ENCODE results near the gene PAX2.
A peak's percentile ranks its signal among the peaks of the same experiment; 100 is the strongest.

The PAX2 gene

GRCh38 chr10:100869399-100869798 is 124.0 kb downstream of the PAX2 start:
- Histone ChIP-seq H3K27me3 (ENCODE audit: low read length) (no peaks in the 10 kb centered on the region), H3K4me3 (ENCODE audit: insufficient read depth, low read length, poor library complexity, severe bottlenecking) (no peak overlapping the region), H3K36me3 (ENCODE audit: low read length) (no peaks in the 10 kb centered on the region), H3K4me2 (ENCODE audit: low read depth, low read length, poor library complexity, severe bottlenecking) (no peak overlapping the region), H2AFZ (ENCODE audit: low read depth, low read length, severe bottlenecking) (no peak overlapping the region), H3F3A (ENCODE audit: insufficient read depth) (no peaks in the 10 kb centered on the region), H3K27ac (ENCODE audit: low read depth, low read length) (no peak overlapping the region), H3K9ac (ENCODE audit: low read length) (no peak overlapping the region), H4K20me1 (ENCODE audit: low read depth, low read length) (no peaks in the 10 kb centered on the region), H3K9me2 (replicated peaks; ENCODE audit: insufficient read depth, low read length) (no peaks in the 10 kb centered on the region), H3K79me2 (ENCODE audit: insufficient read depth, low read length) (no peaks in the 10 kb centered on the region), H3K9me3 (ENCODE audit: insufficient read depth, low read length) (no peaks in the 10 kb centered on the region)
- no peak for TF ChIP-seq EZH2phosphoT487 (conservative IDR thresholded peaks at IDR 0.05; ENCODE audit: low read length)
- TF ChIP-seq, protein P1, sequence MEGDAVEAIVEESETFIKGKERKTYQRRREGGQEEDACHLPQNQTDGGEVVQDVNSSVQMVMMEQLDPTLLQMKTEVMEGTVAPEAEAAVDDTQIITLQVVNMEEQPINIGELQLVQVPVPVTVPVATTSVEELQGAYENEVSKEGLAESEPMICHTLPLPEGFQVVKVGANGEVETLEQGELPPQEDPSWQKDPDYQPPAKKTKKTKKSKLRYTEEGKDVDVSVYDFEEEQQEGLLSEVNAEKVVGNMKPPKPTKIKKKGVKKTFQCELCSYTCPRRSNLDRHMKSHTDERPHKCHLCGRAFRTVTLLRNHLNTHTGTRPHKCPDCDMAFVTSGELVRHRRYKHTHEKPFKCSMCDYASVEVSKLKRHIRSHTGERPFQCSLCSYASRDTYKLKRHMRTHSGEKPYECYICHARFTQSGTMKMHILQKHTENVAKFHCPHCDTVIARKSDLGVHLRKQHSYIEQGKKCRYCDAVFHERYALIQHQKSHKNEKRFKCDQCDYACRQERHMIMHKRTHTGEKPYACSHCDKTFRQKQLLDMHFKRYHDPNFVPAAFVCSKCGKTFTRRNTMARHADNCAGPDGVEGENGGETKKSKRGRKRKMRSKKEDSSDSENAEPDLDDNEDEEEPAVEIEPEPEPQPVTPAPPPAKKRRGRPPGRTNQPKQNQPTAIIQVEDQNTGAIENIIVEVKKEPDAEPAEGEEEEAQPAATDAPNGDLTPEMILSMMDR (IDR thresholded peaks at IDR 0.05; ENCODE audit: insufficient read depth, low read length, poor library complexity, severe bottlenecking), result no peak

DNA sequence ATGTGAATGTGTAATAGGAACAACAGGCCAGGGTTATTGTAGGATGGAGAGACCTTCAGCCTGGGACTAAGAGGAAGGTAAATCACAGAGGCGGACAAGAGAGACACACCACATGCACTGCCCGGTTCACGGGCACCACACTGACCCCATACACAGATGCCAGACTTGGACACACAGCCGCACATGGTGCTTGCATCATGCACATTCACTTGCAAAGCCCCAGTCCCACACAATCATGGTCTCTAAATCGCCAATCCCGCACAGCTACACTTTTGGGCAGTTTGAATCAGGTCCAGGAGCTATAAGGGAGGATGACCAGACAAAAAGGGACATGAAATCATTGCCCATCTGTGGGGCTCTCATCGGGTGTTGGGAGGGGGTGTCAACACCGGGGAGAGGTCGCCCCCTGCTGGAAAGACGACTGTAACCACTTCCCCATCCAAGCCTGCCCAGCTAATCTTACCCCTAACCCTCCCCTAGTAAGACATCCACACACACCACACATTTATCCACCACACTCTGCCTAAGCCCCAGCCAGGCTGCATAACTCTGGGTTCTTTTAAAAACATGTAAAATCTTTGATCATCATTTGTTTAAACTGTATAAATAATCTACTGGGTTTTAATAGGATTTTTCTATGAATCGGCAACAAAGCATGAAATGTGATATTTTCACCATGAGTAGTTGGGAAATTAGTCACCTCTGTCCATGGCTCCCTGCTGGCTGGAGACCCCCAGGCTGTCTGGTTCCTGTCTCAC is 126.8 kb downstream of the PAX2 start:
- H4K20me1 ChIP-seq (ENCODE audit: low read depth, low read length), result no peaks in the 10 kb centered on the region
- no peaks in the 10 kb centered on the region for H3K79me2 ChIP-seq (ENCODE audit: insufficient read depth, low read length)
- no peaks in the 10 kb centered on the region for H3K9me3 ChIP-seq (ENCODE audit: insufficient read depth, low read length)
- H3F3A ChIP-seq (ENCODE audit: insufficient read depth), result no peaks in the 10 kb centered on the region
- H3K9ac ChIP-seq (ENCODE audit: low read length), result no peak overlapping the region
- H3K4me2 ChIP-seq (ENCODE audit: low read depth, low read length, poor library complexity, severe bottlenecking), result no peak overlapping the region
- H3K27ac ChIP-seq (ENCODE audit: low read depth, low read length), result no peak overlapping the region
- no peaks in the 10 kb centered on the region for H3K36me3 ChIP-seq (ENCODE audit: low read length)
- H2AFZ ChIP-seq (ENCODE audit: low read depth, low read length, severe bottlenecking), result no peak overlapping the region
- no peak for TF ChIP-seq EZH2phosphoT487 (conservative IDR thresholded peaks at IDR 0.05; ENCODE audit: low read length)
- TF ChIP-seq, protein P1 (IDR thresholded peaks at IDR 0.05; ENCODE audit: insufficient read depth, low read length, poor library complexity, severe bottlenecking), result peak; percentile 51
- no peaks in the 10 kb centered on the region for H3K27me3 ChIP-seq (ENCODE audit: low read length)
- no peak overlapping the region for H3K4me3 ChIP-seq (ENCODE audit: insufficient read depth, low read length, poor library complexity, severe bottlenecking)
- H3K9me2 ChIP-seq (replicated peaks; ENCODE audit: insufficient read depth, low read length), result no peaks in the 10 kb centered on the region

- Histone ChIP-seq H4K20me1 (ENCODE audit: low read depth, low read length) (no peaks in the 10 kb centered on the region), H3K79me2 (ENCODE audit: insufficient read depth, low read length) (no peaks in the 10 kb centered on the region), H3K27me3 (ENCODE audit: low read length) (no peaks in the 10 kb centered on the region), H3K9ac (ENCODE audit: low read length) (no peak overlapping the region), H3K4me3 (ENCODE audit: insufficient read depth, low read length, poor library complexity, severe bottlenecking) (no peak overlapping the region), H3K27ac (ENCODE audit: low read depth, low read length) (no peak overlapping the region), H2AFZ (ENCODE audit: low read depth, low read length, severe bottlenecking) (no peak overlapping the region), H3K9me3 (ENCODE audit: insufficient read depth, low read length) (no peaks in the 10 kb centered on the region), H3K4me2 (ENCODE audit: low read depth, low read length, poor library complexity, severe bottlenecking) (no peak overlapping the region), H3K9me2 (replicated peaks; ENCODE audit: insufficient read depth, low read length) (no peaks in the 10 kb centered on the region), H3K36me3 (ENCODE audit: low read length) (no peaks in the 10 kb centered on the region), H3F3A (ENCODE audit: insufficient read depth) (no peaks in the 10 kb centered on the region)
- TF ChIP-seq EZH2phosphoT487 (conservative IDR thresholded peaks at IDR 0.05; ENCODE audit: low read length), result no peak
- TF ChIP-seq, protein P1 (IDR thresholded peaks at IDR 0.05; ENCODE audit: insufficient read depth, low read length, poor library complexity, severe bottlenecking), result no peak
Measured at GRCh38 chr10:100873146-100873826, 127.9 kb downstream of the PAX2 start.
